H9 (cell line): ENCODE results near the gene LRRC15. TPM values are rescaled to one million over a fixed set of nuclear protein-coding genes. Genes with fewer than 3 reads are reported as not detected.

Experiments
- DNase-seq: peaks from one replicate; pipeline ENCODE4 v3.0.0-alpha.2; 2017
- H2AFZ ChIP-seq: one replicate; pipeline ENCODE4 v1.6.1; 2013; ENCODE audit warnings: mild to moderate bottlenecking, low read length, control low read depth, moderate library complexity
- H2AK5ac ChIP-seq: 2 replicates; pipeline ENCODE4 v1.6.1; 2013; ENCODE audit warnings: low read length, control low read depth, mixed read lengths; ENCODE audit not compliant: insufficient read length
- H2BK120ac ChIP-seq: one replicate; pipeline ENCODE4 v1.6.1; 2013; ENCODE audit warnings: low read depth, mild to moderate bottlenecking, low read length, control low read depth, inconsistent platforms; ENCODE audit not compliant: poor library complexity, severe bottlenecking
- H2BK12ac ChIP-seq: 2 replicates; pipeline ENCODE4 v1.6.1; 2013; ENCODE audit warnings: low read length, control low read depth, mixed read lengths, low read depth; ENCODE audit not compliant: insufficient read length
- H2BK15ac ChIP-seq: 2 replicates; pipeline ENCODE4 v1.6.1; 2013; ENCODE audit warnings: low read depth, low read length, control low read depth
- H2BK20ac ChIP-seq: one replicate; pipeline ENCODE4 v1.6.1; 2013; ENCODE audit warnings: low read depth, mild to moderate bottlenecking, low read length, control low read depth, inconsistent platforms; ENCODE audit not compliant: poor library complexity, severe bottlenecking
- H2BK5ac ChIP-seq: 2 replicates; pipeline ENCODE4 v1.6.1; 2013; ENCODE audit warnings: low read length, control low read depth, mixed read lengths; ENCODE audit not compliant: insufficient read length
- H3K14ac ChIP-seq: 2 replicates; pipeline ENCODE4 v1.6.1; 2013; ENCODE audit warnings: low read length, control low read depth; ENCODE audit not compliant: insufficient read depth
- H3K18ac ChIP-seq: 2 replicates; pipeline ENCODE4 v1.6.1; 2013; ENCODE audit warnings: low read depth, mild to moderate bottlenecking, mixed read lengths, low read length, control low read depth; ENCODE audit not compliant: insufficient read length
- H3K23ac ChIP-seq: 2 replicates; pipeline ENCODE4 v1.6.1; 2013; ENCODE audit warnings: low read length, control low read depth, mixed read lengths, low read depth; ENCODE audit not compliant: insufficient read length
- H3K23me2 ChIP-seq: 2 replicates; pipeline ENCODE4 v1.6.1; 2013; ENCODE audit warnings: low read depth, mild to moderate bottlenecking, mixed read lengths, low read length, control low read depth; ENCODE audit not compliant: insufficient read length, poor library complexity, severe bottlenecking
- H3K27ac ChIP-seq: 2 replicates; pipeline ENCODE4 v1.5.1; 2013; ENCODE audit warnings: low read length, control low read depth, mixed read lengths, low read depth; ENCODE audit not compliant: insufficient read length
- H3K27me3 ChIP-seq: 2 replicates; pipeline ENCODE4 v1.6.1; 2013; ENCODE audit warnings: low read length, control low read depth, inconsistent platforms; ENCODE audit not compliant: insufficient read depth
- H3K4ac ChIP-seq: 2 replicates; pipeline ENCODE4 v1.6.1; 2013; ENCODE audit warnings: low read depth, mild to moderate bottlenecking, control low read depth, inconsistent platforms, low read length, moderate library complexity
- H3K4me1 ChIP-seq: 2 replicates; pipeline ENCODE4 v1.6.1; 2013; ENCODE audit warnings: low read length, control low read depth, inconsistent platforms; ENCODE audit not compliant: insufficient read depth
- H3K4me2 ChIP-seq: 2 replicates; pipeline ENCODE4 v1.6.1; 2013; ENCODE audit warnings: low read length, control low read depth, mixed read lengths; ENCODE audit not compliant: insufficient read length, insufficient read depth
- H3K56ac ChIP-seq: 2 replicates; pipeline ENCODE4 v1.6.1; 2013; ENCODE audit warnings: low read depth, mild to moderate bottlenecking, mixed read lengths, low read length, control low read depth; ENCODE audit not compliant: insufficient read length
- H3K79me1 ChIP-seq: 2 replicates; pipeline ENCODE4 v1.6.1; 2013; ENCODE audit warnings: low read depth, mild to moderate bottlenecking, moderate library complexity, low read length, control low read depth, inconsistent platforms; ENCODE audit not compliant: insufficient read depth, poor library complexity, severe bottlenecking
- H3K79me2 ChIP-seq: 2 replicates; pipeline ENCODE4 v1.6.1; 2013; ENCODE audit warnings: low read length, control low read depth, inconsistent platforms; ENCODE audit not compliant: insufficient read depth
- H3K9ac ChIP-seq: 2 replicates; pipeline ENCODE4 v1.6.1; 2013; ENCODE audit warnings: low read length, control low read depth, mixed read lengths; ENCODE audit not compliant: insufficient read length; ENCODE audit errors: extremely low read depth
- H3K9me3 ChIP-seq: one replicate; pipeline ENCODE4 v1.6.1; 2013; ENCODE audit warnings: low read depth, low read length, inconsistent platforms; ENCODE audit not compliant: control insufficient read depth
- H3T11ph ChIP-seq: one replicate; pipeline ENCODE4 v1.6.1; 2013; ENCODE audit warnings: mild to moderate bottlenecking, low read length, control low read depth, inconsistent platforms
- H4K20me1 ChIP-seq: one replicate; pipeline ENCODE4 v1.6.1; 2013; ENCODE audit not compliant: control insufficient read depth, insufficient read length, insufficient read depth
- H4K5ac ChIP-seq: 2 replicates; pipeline ENCODE4 v1.6.1; 2013; ENCODE audit warnings: low read depth, mild to moderate bottlenecking, mixed read lengths, low read length, control low read depth; ENCODE audit not compliant: insufficient read length
- H4K8ac ChIP-seq: replicated peaks from 2 replicates; pipeline ENCODE4 v1.6.1; 2013; ENCODE audit warnings: low read length, control low read depth, mixed read lengths, low read depth; ENCODE audit not compliant: insufficient read length
- H4K91ac ChIP-seq: 2 replicates; pipeline ENCODE4 v1.6.1; 2013; ENCODE audit warnings: low read depth, mild to moderate bottlenecking, moderate library complexity, mixed read lengths, low read length, control low read depth; ENCODE audit not compliant: insufficient read length
- H3K27ac Mint-ChIP-seq, 3 experiments: 2 replicates in 2 of 3; 3 replicates in 1 of 3; pipeline ENCODE4 v1.8.0; 2020 to 2021; ENCODE audit warnings: mixed read lengths in 3 of 3, mild to moderate bottlenecking in 1 of 3, moderate library complexity in 1 of 3
- H3K27me3 Mint-ChIP-seq: 2 replicates; pipeline ENCODE4 v1.8.0; 2021; ENCODE audit warnings: low read depth, mild to moderate bottlenecking, moderate library complexity, mixed read lengths
- H3K36me3 Mint-ChIP-seq, 3 experiments: 2 replicates in 2 of 3; 3 replicates in 1 of 3; pipeline ENCODE4 v1.8.0; 2020 to 2021; ENCODE audit warnings: low read depth in 3 of 3, mixed read lengths in 3 of 3; ENCODE audit not compliant: insufficient read depth in 1 of 3
- H3K4me1 Mint-ChIP-seq, 2 experiments: 2 replicates each; pipeline ENCODE4 v1.8.0; 2020; ENCODE audit warnings: mixed read lengths in 2 of 2
- H3K4me3 Mint-ChIP-seq, 2 experiments: 2 replicates in 1 of 2; 3 replicates in 1 of 2; pipeline ENCODE4 v1.8.0; 2020 to 2021; ENCODE audit warnings: mild to moderate bottlenecking in 2 of 2, mixed read lengths in 2 of 2, moderate library complexity in 1 of 2
- H3K9me3 Mint-ChIP-seq, 2 experiments: 2 replicates in 1 of 2; 3 replicates in 1 of 2; pipeline ENCODE4 v1.8.0; 2020; ENCODE audit warnings: mild to moderate bottlenecking in 2 of 2, mixed read lengths in 2 of 2, moderate library complexity in 1 of 2
- CTCF ChIP-seq: fragments of 200-600 bp; sonication (generic); conservative IDR thresholded peaks from 3 replicates; pipeline ENCODE4 v1.8.0; 2021; ENCODE audit warnings: antibody characterized with exemption, mild to moderate bottlenecking
- WGBS: extraction: QIAGEN DNeasy Blood & Tissue Kit; methylation state at CpG from one replicate; pipeline ENCODE4 v1.1.7; 2013; ENCODE audit warnings: missing lambda C conversion rate, low lambda C conversion rate, mixed read lengths; ENCODE audit not compliant: insufficient read length; ENCODE audit errors: extremely low coverage; 5-methylcytosine and 5-hydroxymethylcytosine counted together
- total RNA-seq: library from RNA; stranded (reverse); gene quantifications from 2 replicates; pipeline ENCODE4 v1.2.1, GENCODE V29; 2021

The LRRC15 gene
- total RNA-seq, 1 experiment from 2014 or later, result 0.07 TPM

GRCh38 chr3:194322678-194323211, 46.8 kb downstream of the LRRC15 start:
- Histone ChIP-seq H3K9me3 (peaks cover 21% of the 10 kb centered on the region), H3K18ac (no peak overlapping the region), H2BK120ac (no peak overlapping the region), H4K5ac (no peak overlapping the region), H3K79me1 (no peaks in the 10 kb centered on the region), H2AFZ (no peak overlapping the region), H3K27me3 (no peaks in the 10 kb centered on the region), H3K23ac (no peak overlapping the region), H2BK12ac (no peak overlapping the region), H2BK5ac (no peak overlapping the region), H3K23me2 (no peaks in the 10 kb centered on the region), H3K4ac (no peak overlapping the region), H4K20me1 (peaks cover 4% of the 10 kb centered on the region), H4K8ac (no peak overlapping the region), H2BK20ac (no peak overlapping the region), H3K14ac (no peak overlapping the region), H3T11ph (no peak overlapping the region), H2AK5ac (no peak overlapping the region), H2BK15ac (no peak overlapping the region), H3K9ac (no peak overlapping the region), H3K4me2 (no peak overlapping the region), H4K91ac (no peak overlapping the region), H3K4me1 (no peaks in the 10 kb centered on the region), H3K56ac (no peak overlapping the region), H3K79me2 (no peaks in the 10 kb centered on the region), H3K27ac (no peak overlapping the region)
- no CpG with 5 or more reads among the region's 18 CpGs for WGBS
- peak; percentile 27 for DNase-seq
- H3K9me3 Mint-ChIP-seq, result peaks cover 27 to 49% of the 10 kb centered on the region in 2 experiments
- H3K36me3 Mint-ChIP-seq, result peaks cover 15 to 22% (median 16%) of the 10 kb centered on the region in 3 experiments
- peaks cover 10 to 13% of the 10 kb centered on the region in 2 experiments for H3K4me1 Mint-ChIP-seq
- no peak overlapping the region for H3K4me3 Mint-ChIP-seq
- H3K27ac Mint-ChIP-seq, result peak overlapping the region in 2 of 3 experiments; percentile 11 to 82; a peak in 2 of 7 replicates
- TF ChIP-seq CTCF, result no peak
- H3K27me3 Mint-ChIP-seq, result peaks cover 30% of the 10 kb centered on the region
